ENCODE results near the gene MAN2A1.

MAN2A1 gene

DNA sequence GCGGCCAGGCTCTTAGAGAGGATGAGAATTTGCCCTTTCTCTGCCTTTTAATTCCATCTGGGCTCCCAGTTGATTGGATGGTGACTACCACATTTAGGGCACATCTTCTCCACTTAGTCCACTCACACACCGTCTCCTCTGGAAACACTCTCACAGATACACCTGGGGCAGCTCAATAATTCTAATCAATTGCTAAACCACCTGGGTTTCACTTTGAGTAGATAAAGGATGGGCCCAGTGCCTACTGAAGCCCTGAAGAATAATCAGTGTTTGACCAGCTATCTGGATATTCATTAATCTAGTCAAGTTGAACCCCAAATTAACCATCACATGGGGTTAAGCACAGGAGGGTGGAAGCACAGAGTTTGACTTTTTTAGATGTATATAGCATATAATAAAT is 19.1 kb downstream of the MAN2A1 start:
- no peak for DNase-seq

DNA sequence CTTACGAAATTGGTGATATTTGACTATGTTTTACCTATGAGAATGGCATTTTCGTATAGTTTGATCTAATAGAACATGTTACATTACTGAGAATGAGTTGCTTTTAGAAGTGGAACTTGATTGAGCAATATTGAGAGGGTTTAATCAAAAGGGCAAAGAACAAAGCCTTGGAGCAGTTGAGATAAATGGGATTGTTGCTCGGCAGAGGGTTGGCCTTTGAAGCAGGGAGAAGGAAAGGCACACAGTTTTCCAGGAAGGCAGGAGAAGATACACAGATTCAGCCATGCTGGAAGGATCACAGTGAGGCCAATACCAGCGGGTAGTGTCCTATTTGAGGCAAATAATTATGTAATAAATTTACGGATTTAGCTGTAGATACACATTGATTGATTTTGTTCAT is 19.5 kb downstream of the MAN2A1 start:
- no peak for DNase-seq

DNA sequence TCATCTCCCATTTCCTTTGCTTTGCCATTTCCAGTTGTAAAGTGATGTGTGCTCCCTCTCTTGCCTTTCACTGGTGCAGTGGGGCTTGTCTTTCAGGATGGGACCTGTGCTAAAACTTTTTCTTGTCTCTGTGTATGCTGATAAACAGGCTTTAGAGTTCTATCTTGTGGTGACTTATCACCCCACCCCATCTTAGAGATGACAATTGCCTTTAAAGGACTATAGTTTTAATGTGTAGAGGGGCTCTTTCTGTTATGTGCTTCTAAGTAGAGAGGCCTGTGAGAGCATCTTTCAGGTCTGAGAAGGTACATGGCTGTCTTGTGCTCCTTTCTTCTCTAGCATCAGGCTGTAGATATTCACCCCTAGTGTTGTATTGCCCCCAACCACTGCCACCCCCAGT is 21.9 kb downstream of the MAN2A1 start:
- no peak for DNase-seq

DNA sequence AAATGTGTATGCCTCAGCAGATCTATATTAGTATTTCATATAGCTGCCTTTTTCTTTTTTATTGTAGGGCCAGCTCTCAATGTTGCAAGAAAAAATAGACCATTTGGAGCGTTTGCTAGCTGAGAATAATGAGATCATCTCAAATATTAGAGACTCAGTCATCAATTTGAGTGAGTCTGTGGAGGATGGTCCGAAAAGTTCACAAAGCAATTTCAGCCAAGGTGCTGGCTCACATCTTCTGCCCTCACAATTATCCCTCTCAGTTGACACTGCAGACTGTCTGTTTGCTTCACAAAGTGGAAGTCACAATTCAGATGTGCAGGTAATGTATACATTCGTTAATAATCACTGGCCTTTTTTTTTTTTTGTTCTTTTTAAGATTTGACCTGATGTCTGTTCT is 23.7 kb downstream of the MAN2A1 start:
- no peak for DNase-seq

DNA sequence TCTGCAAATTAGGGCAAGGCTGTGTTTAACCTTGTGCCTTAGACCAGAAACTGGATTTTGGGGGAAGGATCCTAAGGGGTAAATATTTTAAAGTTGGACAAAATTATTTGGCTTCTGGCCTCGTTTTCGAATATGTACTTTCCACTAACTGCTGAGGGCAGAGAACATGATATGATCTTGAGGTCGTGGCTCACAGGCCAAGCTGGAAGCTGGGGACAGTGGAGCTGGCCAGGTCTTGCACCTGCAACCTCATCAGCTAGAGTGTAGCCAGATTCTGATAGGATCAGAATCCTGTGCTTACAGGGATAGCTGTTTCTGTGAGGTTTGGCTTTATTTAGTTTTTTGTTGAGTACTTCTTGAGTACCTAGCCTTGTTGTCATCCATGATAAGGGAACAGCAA is 24.9 kb downstream of the MAN2A1 start:
- no peak for DNase-seq

DNA sequence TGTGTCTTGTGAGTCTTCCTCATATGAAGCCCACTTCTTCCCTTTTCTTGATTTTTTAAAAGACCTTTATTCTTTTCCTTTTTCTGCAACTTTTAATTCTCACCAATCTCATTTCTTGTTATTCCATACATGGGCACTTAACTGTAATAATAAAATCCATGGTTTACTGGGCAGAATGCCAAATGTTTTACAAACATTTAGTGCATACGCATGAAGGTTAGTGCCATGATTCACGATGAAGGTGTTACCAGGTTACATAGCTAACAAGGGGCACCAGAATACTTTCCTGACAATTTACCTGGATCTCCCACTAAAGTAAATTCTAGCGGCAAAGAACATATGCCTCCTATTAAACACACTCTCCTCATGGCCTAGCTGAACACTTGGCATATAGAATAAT is 28.5 kb downstream of the MAN2A1 start:
- DNase-seq, result no peak

DNA sequence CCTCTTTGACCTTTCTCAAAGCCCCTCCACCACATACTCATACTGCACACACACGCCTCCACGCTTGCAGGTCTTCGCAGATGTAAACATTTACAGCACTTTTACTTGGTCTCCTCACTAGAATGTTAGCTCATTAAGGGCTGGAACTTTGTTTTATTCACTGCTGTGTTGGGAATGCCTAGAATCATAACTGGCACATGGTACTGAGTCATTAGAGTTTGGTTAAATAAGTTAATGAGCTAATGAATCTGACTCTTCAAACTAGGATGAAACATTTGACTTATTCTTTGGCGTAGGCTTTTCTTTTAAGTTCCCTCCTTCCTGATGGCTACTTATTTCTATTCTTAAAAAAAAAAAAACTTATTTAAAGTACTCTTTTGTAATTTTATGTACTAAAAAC is 28.9 kb downstream of the MAN2A1 start:
- no peak for DNase-seq

DNA sequence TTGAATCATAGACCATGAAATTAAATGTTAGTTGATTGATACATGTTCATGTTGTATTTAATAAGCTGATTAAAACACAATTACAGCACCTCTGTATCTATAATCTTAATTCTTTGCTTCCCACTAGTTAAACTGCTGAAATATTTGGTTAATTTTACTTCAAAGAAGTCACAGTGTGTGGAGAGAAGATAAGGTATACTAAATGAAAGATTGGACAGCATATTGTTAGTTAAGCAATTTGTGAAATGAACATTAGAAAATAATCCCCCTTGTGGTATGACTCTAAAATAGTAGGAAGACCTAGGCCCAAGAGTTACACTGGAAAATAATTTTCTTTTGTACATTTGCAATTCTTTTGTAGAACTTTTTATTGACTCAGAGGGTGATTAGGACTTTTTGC is 30.3 kb downstream of the MAN2A1 start:
- DNase-seq, result no peak

DNA sequence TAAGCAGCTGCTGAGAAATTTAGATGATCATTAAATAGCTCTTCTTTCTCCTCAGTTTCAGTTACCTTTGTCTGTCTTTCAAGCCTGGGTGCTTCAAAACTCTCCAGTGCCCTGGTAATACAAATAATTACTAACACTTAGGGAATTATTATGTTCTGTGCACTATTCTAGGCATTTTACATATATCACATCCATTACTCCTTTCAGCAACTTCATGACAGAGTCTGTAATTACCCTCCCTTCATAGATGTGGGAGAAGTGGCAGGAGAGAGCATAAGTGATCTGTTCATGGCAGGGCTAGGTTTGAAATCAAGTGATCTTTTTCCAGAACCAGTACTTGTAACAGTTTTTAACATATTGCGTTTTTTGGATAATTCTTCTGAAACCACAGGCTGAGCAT is 32.0 kb downstream of the MAN2A1 start:
- DNase-seq, result no peak

DNA sequence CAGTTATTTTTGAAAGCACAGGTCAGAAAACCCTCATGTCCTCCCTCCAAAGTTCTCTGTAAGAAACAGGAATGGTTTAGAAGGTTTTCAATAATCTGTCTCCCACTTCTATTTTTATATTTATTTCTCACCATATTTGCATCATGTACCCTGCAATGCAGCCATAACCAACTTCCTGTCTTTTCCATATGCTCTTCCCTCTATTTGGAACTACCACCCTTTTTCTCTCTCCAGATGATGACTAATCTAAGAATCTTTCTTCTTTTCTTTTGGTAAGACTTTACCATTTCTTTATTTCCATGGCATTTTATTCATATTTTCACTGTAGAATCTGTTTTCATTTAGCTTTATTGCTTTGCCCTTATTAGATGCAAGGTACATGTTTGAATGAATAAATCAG is 33.9 kb downstream of the MAN2A1 start:
- no peak for DNase-seq

DNA sequence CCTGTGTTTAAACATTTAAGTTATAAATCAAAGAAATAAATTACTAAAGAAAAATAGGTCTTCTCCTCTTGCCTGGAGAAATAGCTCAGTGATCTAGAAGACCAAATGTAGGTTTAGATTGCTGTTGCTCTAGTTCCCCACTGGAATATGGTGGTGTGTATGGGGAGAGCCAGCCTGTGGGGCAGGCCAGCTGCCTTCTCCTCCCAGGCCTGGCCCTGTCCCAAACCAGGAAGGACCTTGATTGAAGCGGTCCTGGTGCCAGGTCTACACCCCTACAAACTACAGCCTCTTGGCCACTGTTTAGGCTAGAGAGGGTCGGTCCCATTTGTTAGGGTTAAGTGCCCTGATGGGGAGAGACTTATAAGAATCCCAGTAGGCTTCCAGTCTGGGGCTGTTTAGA is 35.4 kb downstream of the MAN2A1 start:
- no peak for DNase-seq

DNA sequence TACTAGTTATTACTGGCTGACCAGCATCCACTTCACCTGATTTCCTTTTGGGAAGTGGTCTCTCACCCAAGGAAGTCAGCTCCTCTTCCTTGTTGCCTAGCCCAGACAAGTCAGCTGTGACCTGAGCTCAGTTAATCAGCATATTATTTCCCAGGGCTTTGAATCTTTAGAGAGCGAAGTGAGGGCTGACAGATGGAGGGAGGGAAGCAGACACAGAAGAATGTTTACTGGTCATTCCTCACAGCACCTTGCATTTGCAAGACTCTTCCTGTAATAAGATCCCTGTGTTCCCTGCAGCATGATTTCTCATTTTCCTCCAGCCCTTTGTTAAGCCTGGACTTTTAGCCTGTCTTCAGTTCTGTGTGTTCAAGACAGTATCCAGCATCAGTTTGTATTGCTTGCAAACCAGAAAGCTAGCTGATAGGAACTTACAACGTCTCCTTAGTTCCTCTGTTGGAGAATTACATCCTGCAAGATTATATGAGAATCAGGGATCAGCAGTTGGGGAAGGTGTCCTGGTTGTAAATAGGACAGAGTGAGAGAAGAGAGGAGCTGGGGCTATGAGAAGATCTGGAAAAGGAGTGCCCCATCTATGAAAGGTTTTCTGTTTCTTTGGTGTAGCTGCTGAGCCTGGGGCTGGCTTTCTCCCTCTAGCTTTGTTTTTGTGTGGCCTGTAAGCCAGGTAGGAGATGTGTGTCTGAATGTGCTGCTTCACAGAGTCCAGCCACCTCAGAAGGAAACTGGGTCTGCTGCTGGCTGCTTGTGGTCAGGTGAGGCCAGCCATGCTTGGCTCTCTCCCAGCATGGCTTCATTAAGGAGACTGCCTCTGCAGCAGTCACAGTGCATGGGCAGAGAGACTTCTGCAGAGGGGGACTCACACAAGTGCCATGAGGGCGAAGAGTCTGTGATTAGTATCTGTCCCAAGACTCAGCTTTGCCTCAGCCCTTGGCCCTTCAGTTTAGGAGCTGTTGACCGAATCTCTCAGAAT is 50.3 kb downstream of the MAN2A1 start:
- no peak for DNase-seq

DNA sequence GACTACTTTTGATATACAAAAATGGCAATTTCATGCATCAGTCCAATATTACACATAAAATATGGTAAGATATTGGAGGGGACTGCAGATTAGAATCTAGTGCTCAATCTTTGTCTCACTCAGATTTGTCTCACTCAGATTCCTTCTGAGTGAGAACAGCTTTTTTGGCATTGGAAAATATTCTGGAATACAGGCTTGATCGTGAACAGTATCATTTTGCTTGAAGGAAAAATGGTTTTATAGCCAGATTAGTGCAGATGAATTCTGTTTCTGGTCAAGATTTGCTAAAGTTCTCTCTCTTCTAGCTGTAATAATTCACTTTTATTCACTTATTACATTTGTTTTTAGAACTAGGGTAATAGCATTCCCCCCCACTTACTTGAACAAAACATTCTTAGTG is 51.2 kb downstream of the MAN2A1 start:
- DNase-seq, result no peak

DNA sequence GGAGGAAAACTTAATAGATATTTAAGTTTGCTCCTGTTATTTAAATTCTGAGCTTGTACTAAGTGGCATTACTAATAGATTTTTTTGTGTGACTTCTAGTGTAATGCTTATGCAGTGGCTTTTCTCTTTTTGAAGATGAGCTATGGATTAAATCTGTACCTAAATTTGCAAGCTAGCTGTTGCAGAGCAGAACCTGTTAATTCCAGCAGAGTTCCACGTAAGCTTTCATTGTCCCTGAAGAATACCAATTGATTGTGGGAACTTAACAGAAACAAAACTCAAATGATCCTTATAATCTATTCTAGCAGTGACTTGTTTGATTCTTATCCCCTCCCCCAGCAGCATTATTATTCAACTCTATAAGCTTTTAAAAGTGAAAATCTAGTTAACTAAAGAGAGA is 51.7 kb downstream of the MAN2A1 start:
- no peak for DNase-seq

DNA sequence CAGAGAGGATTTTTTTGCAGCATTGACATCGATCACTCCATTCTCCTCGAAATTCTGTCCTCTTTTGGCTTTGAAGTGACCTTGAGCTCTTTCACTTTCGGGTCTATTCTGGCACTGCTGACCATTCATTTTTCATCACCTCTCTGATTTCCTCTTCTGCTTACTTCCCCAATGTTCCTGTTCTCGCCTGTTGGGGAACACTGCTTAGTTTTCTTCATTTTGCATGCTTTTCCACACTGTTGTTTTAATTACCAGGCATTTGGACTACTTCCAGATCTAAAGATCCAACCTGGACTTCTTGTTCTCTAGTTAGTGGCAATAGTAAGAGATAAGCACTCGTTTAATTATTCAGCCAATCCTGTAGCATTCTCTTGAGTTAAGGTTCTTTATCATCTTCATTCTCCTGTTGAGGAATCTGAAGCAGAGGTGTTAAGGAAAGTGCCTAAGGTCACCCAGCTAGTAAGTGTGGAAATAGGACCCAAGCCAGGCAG is 53.4 kb downstream of the MAN2A1 start:
- DNase-seq, result no peak

DNA sequence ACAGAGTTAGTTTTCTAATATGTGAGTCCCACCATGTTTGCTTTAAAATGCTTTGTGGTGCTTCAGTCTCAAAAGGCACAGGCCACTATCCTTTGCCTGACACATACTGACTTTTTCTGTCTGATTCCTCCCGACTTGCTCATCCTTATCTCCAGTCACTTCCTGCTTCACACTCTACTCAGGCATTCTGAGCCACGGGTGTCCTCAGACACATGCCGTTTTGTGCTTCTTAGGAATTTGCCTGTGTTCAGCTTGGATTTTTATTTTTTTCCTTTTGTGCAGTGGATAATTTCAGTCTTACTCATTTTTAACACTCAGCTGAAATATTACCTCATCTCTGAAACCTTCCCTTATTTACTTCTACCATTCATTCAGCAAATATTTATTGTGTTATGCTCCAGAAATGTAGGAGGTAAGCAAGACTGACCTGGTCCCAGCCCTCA is 54.1 kb downstream of the MAN2A1 start:
- no peak for DNase-seq

DNA sequence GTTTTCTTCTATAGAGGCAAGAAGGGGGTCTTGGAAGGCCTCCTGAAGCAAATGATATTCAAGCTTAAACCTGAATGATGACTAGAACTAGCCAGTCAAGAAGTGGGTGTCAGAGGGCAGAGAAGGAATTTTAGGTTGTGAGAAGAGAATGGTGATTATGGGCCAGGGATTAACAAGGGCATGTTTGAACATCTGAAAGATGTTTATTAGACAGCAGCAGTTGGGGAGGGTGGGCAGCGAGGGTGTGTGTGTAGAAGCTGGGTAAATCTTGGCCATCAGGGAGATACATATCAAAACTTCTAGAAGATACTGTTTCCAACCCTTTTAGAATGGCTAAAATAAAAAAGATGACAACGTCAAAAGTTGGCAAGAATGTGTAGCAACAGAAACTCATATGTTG is 54.5 kb downstream of the MAN2A1 start:
- no peak for DNase-seq

DNA sequence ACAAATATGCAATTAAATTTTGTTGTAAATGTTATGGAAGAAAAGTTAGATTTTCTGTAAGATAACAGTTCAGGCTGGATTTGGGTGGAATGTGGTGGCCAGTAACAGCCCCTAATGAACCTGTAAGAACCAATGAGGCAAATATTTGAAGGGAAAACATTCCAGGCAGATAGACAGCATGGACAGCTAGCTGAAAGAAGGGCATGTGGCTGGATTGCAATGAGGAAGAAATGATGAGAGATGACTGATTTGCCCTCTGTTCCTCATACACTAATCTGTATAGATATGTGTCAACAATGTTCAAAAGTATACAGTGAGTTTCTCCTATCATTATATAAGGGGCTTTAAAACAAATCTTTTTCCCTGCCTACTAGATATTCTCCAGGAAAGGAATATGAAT is 58.8 kb downstream of the MAN2A1 start:
- DNase-seq, result no peak

DNA sequence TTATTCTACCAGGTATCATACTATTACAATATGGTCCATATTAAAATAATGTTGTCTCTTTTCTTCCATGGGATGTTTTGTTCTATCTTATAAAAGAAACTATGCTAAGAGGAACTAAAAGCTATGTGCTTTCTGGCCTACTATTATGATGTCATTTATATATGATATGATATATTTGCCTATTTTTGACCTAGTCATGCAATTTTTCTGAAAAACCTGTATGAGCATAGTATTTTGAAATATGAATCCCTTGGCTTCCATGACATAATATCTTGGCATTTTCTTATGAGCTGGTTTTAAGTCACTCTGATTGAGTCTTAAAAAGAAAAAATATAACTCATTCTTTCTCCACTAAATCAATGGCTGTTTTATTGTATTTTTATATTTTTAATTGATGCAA is 60.7 kb downstream of the MAN2A1 start:
- DNase-seq, result no peak

DNA sequence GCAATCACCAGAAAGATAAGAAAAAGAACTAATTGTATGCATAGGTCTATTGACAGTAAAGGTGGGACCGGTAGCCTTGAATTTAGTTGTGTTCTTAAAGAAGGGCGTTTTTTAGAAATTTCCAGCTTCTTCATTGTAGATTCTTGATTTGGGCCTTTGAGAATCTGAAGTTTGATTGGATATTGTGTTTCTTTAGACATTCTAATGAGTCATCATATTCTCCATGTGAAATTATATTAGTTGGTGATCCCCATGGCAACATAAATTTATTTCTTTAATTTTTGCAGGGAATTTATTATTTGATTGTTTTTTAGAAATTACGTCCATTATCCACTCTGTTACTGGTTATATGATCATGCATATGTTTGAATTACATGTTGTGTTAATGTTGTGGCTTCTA is 63.6 kb downstream of the MAN2A1 start:
- no peak for DNase-seq

DNA sequence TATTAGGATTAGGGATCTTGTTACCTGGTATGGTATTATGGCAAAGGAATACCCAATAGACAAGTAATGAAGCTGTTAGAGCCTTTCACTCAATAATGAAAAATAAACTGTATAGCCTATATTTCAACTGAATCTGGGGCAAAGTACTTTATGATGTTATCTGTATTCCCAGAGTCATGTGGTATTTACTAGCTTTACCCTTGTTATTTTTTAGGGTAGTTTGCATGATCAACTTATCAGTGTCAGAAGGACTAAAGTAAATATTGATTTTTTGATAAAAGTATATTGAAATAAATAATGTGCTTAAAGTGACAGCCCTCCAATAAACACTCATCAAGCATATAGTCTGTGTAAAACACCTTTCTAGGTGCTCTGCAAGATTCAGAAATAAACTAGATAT is 64.6 kb downstream of the MAN2A1 start:
- DNase-seq, result no peak

DNA sequence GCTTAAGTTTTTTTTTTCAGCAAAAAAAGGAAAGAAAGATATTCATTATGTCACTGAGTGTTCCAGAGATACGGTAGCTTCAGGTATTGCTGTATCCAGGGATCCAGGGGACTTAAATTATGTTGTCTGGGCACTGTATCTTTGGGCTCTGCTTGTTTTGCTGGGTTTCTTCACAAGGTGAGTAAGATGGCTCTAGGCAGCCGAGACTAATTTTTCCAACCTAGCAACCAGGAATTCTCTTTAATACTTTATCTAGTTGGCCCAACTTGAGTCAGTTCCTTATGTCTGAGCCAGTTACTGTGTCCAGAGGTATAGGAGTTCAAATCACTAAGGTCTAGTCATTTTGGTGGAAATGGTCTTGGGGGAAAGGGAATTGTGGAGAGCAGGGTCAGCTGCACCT is 66.0 kb downstream of the MAN2A1 start:
- no peak for DNase-seq

DNA sequence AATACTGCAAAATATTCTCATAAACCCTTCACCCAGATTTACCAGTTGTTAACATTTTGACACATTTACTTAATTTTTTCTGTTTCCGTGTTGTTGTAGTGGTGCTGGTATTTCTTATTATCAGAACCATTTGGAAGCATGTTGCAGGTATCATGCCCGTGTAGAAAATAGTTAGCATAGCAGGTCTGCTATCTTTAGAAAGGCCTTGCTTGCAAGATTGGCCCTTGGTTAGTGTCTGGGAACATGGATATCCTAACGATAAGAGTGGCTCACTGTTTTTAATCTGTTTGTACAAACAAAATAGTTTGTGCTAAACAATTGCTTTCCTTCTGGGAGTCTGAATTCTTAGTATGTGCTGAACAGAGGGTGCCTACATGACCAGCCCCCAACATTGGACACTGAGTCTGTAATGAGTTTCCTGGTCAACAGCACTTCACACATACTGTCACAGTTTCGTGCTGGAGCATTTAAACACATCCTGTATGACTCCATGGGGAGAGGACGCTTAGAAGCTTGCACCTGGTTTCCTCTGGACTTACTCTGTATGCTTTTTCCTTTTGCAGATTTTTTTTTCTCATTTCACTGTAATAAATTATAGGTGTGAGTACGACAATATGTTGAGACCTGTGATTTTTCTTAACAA is 66.9 kb downstream of the MAN2A1 start:
- DNase-seq, result no peak

DNA sequence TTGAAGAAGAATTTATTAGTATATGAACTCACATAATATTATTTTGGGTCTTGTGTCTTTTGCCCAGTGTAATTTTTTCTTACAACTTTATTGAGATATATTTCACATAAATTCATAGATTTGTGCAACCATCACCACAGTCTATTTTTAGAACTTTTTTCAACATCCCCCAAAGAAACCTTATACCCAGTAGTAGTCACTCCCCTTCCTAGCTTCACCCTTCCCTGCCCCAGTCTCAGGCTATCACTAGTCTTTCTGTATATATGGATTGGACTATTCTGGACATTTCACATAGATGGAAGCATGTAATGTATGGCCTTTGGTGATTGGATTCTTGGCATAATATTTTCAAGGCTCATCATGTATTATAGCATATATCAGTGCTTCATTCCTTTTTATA is 67.8 kb downstream of the MAN2A1 start:
- no peak for DNase-seq

Data from KG1 (cell line).